ENCODE data around the gene EPC2. TPM values are rescaled to one million over a fixed set of nuclear protein-coding genes. Genes with fewer than 3 reads are reported as not detected.

Gene EPC2
- total RNA-seq, 1 donor from 2014 or later, result 6.5 TPM

DNA sequence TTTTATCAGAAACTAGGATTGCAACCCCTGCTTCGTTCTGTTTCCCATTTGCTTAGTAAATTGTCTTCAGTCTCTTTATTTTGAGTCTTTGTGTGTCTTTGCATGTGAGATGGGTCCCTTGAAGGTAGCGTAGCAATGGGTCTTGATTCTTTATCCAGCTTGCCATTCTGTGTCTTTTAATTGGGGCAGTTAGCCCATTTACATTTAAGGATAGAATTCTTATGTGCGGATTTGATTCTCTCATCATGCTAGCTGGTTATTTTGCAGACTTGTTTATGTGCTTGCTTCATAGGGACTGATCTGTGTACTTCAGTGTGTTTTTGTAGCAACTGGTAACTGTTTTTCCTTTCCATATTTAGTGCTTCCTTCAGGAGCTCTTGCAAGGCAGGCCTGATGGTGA is 73.5 kb downstream of the EPC2 start:
- Histone ChIP-seq H3K27me3 (no peaks in the 10 kb centered on the region), H3K4me3 (no peak overlapping the region), H3K27ac (no peak overlapping the region), H3K4me1 (peaks cover 0 to 3% of the 10 kb centered on the region in 2 donors), H3K9me3 (peaks cover 0 to 18% of the 10 kb centered on the region in 2 donors), H3K36me3 (no peaks in the 10 kb centered on the region)
- DNase-seq (ENCODE audit: low spot score in 2 of 2), result no peak
- intact Hi-C loops (cut with DNase I), result no loop called here
- TF ChIP-seq CTCF (IDR thresholded peaks at IDR 0.05), result no peak

DNA sequence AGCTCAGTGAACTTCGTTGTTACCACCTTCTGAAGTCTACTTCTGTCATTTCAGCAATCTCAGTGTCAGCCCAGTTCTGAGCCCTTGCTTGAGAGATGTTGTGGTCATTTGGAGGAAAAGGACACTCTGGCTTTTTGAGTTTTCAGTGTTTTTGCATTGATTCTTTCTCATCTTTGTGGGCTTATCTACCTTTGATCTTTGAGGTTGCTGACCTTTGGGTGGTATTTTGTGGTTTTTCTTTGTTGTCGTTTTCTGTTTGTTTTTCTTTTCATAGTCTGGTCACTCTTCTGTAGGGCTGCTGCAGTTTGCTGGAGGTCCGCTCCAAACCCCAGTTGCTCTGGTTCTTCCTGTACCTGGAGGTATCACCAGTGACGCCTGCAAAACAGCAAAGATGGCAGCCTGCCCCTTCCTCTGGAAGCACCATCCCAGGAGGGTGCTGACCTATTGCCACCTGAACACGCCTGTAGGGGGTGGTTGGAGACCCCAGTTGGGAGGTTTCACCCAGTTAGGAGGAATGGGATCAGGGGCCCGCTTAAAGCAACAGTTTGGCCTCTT is 74.7 kb downstream of the EPC2 start:
- no peaks in the 10 kb centered on the region for H3K27me3 ChIP-seq
- TF ChIP-seq CTCF (IDR thresholded peaks at IDR 0.05), result no peak
- intact Hi-C loops (cut with DNase I), result no loop called here

DNA sequence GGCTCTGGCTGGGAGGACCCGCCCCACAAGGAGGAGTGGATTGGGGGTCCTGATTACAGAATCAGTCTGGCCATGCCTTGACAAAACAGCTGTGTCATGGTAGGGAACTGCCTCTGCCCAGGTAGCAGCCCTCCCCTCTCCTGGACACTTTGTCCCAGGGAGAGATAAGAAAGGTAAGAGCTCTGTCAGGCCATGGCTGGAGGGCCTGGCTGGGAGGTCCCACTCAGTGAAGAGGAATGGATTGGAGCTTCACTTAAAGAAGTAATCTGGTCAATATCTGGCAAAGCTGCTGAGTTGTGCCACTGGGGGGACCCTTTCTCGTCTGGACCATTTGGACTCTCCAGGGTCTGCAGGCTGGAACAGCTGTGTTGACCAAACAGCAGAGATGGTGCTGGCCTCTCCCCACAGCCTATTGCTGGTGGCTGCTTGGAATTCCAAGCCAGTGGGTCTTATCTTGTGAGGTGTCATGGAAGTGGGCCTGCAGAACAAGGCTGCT is 75.4 kb downstream of the EPC2 start:
- H3K27ac ChIP-seq, result no peak overlapping the region
- H3K27me3 ChIP-seq, result no peaks in the 10 kb centered on the region
- no peak for TF ChIP-seq CTCF (IDR thresholded peaks at IDR 0.05)
- peaks cover 3 to 6% of the 10 kb centered on the region in 2 donors for H3K4me1 ChIP-seq
- no peak for DNase-seq (ENCODE audit: low spot score in 2 of 2)
- no peak overlapping the region for H3K4me3 ChIP-seq
- peaks cover 0 to 14% of the 10 kb centered on the region in 2 donors for H3K9me3 ChIP-seq
- no peaks in the 10 kb centered on the region for H3K36me3 ChIP-seq
- intact Hi-C loops (cut with DNase I), result no loop called here

More for the DNA sequence above, 74.7 kb downstream of the EPC2 start:
- DNase-seq (ENCODE audit: low spot score in 2 of 2), result no peak
- Histone ChIP-seq H3K27ac (no peak overlapping the region), H3K9me3 (peaks cover 0 to 18% of the 10 kb centered on the region in 2 donors), H3K4me3 (no peak overlapping the region), H3K4me1 (peaks cover under 1 to 3% of the 10 kb centered on the region in 2 donors), H3K36me3 (no peaks in the 10 kb centered on the region)

DNA sequence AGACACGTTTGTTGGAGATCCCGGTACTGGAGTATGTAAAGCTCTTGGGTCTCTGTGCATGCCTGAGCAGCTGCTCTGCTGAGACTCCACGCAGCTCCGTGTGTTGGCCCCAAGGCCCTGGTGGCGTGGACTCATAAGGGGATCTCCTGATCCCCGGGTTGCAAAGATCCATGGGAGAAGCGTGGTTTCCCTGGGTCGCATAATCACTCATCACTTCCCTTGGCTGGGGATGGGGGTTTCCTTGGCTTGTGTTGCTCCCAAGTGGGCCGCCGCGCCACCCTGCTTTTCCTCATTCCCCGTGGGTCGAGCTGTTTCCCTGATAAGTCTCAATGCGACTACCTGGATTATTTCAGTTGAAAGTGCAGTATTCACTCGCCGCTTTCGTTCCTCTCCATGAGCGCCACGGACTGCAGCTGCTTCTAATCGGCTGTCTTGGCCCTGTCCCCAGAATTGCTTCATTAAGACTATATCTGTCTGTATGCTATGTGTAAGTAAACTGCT is 76.0 kb downstream of the EPC2 start:
- DNase-seq (ENCODE audit: low spot score in 2 of 2), result peak in 1 of 2 donors; percentile 58
- TF ChIP-seq CTCF (IDR thresholded peaks at IDR 0.05), result no peak
- peaks cover 0 to 9% of the 10 kb centered on the region in 2 donors for H3K9me3 ChIP-seq
- intact Hi-C loops (cut with DNase I), result no loop called here
- peak overlapping the region in 1 of 2 donors; percentile 16 for H3K4me3 ChIP-seq
- no peaks in the 10 kb centered on the region for H3K36me3 ChIP-seq
- H3K27me3 ChIP-seq, result no peaks in the 10 kb centered on the region
- H3K27ac ChIP-seq, result no peak overlapping the region
- peaks cover 3 to 6% of the 10 kb centered on the region in 2 donors for H3K4me1 ChIP-seq

DNA sequence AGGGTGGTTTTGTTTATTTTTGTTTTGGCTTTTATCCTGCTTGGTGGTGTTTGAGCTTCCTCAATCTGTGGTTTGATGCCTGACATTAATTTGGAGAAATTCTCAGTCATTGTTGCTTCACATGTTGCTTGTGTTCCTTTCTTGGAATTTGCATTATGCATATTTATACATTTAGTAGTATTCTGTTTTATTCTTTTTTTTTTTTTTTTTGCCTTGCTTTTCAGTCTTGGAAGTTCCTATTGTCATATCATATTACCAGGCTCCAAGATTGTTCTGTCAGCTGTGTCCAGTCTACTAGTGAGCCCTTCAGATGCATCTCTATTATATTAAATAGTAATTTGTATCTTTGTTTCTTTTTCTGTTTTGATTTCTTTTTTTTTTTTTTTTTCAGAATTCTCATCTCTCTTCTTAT is 77.0 kb downstream of the EPC2 start:
- TF ChIP-seq CTCF (IDR thresholded peaks at IDR 0.05), result no peak
- intact Hi-C loops (cut with DNase I), result no loop called here
- no peak overlapping the region for H3K4me3 ChIP-seq
- H3K27me3 ChIP-seq, result no peaks in the 10 kb centered on the region
- peaks cover 0 to 6% of the 10 kb centered on the region in 2 donors for H3K9me3 ChIP-seq
- peaks cover 3 to 6% of the 10 kb centered on the region in 2 donors for H3K4me1 ChIP-seq
- H3K36me3 ChIP-seq, result no peaks in the 10 kb centered on the region
- DNase-seq (ENCODE audit: low spot score in 2 of 2), result no peak
- no peak overlapping the region for H3K27ac ChIP-seq
